HT-29 (cell line): ENCODE data around the gene METTL9. TPM values are rescaled to one million over a fixed set of nuclear protein-coding genes. Genes with fewer than 3 reads are reported as not detected.
"Not testable (repeated sequence)": the region's sequence is repeated elsewhere in the genome, so short reads cannot be mapped to it uniquely, and the experiment has no call there.

ENCODE experiments used
- DNase-seq: peaks from one replicate; pipeline ENCODE4 v3.0.0-alpha.2; 2015; ENCODE audit warnings: low spot score
- total RNA-seq: library from RNA; depleted of rRNA; stranded (reverse); fragments of >200 nt; shearing (Covaris generic); gene quantifications from 2 replicates; pipeline ENCODE4 v1.2.3, GENCODE V29; 2014; rRNA removed

Gene METTL9
- 120 and 131 TPM in 2 replicates for total RNA-seq

GRCh38 chr16:21599122-21600030 lies at the start of gene METTL9:
Gene METTL9 (plus strand): TSS chr16:21599577. CDS start chr16:21599734, 157 bp downstream.
- DNase-seq, result peak; percentile 94

GRCh38 chr16:21549975-21550374 lies 49.4 kb upstream of the METTL9 start:
- not testable (repeated sequence) for DNase-seq

- DNase-seq, result not testable (repeated sequence)
Measured at GRCh38 chr16:21550435-21550834, 48.9 kb upstream of the METTL9 start.

GRCh38 chr16:21551076-21551475 lies 48.3 kb upstream of the METTL9 start:
- not testable (repeated sequence) for DNase-seq

- not testable (repeated sequence) for DNase-seq
Measured at GRCh38 chr16:21551600-21551999, 47.8 kb upstream of the METTL9 start.

GRCh38 chr16:21553481-21554296 lies 45.7 kb upstream of the METTL9 start:
- not testable (repeated sequence) for DNase-seq

- peak; percentile 94 for DNase-seq
Measured at GRCh38 chr16:21554795-21555585, 44.4 kb upstream of the METTL9 start.

GRCh38 chr16:21555621-21556020 lies 43.8 kb upstream of the METTL9 start:
- not testable (repeated sequence) for DNase-seq

- not testable (repeated sequence) for DNase-seq
Measured at GRCh38 chr16:21556026-21556595, 43.3 kb upstream of the METTL9 start.

- not testable (repeated sequence) for DNase-seq
Measured at GRCh38 chr16:21556651-21557241, 42.6 kb upstream of the METTL9 start.

GRCh38 chr16:21560462-21560861 lies 38.9 kb upstream of the METTL9 start:
- DNase-seq, result no peak

- no peak for DNase-seq
Measured at GRCh38 chr16:21563676-21564075, 35.7 kb upstream of the METTL9 start.

- not testable (repeated sequence) for DNase-seq
Measured at GRCh38 chr16:21564367-21564766, 35.0 kb upstream of the METTL9 start.

- no peak for DNase-seq
Measured at GRCh38 chr16:21565507-21565860, 33.9 kb upstream of the METTL9 start.

GRCh38 chr16:21565861-21566669 lies 33.3 kb upstream of the METTL9 start:
- DNase-seq, result no peak

GRCh38 chr16:21566891-21567414 lies 32.4 kb upstream of the METTL9 start:
- no peak for DNase-seq

- DNase-seq, result not testable (repeated sequence)
Measured at GRCh38 chr16:21567496-21567895, 31.9 kb upstream of the METTL9 start.

- DNase-seq, result no peak
Measured at GRCh38 chr16:21568502-21569189, 30.7 kb upstream of the METTL9 start.

- no peak for DNase-seq
Measured at GRCh38 chr16:21570676-21571017, 28.7 kb upstream of the METTL9 start.
